ENCODE results near the gene SAMD14.

Gene SAMD14

DNA sequence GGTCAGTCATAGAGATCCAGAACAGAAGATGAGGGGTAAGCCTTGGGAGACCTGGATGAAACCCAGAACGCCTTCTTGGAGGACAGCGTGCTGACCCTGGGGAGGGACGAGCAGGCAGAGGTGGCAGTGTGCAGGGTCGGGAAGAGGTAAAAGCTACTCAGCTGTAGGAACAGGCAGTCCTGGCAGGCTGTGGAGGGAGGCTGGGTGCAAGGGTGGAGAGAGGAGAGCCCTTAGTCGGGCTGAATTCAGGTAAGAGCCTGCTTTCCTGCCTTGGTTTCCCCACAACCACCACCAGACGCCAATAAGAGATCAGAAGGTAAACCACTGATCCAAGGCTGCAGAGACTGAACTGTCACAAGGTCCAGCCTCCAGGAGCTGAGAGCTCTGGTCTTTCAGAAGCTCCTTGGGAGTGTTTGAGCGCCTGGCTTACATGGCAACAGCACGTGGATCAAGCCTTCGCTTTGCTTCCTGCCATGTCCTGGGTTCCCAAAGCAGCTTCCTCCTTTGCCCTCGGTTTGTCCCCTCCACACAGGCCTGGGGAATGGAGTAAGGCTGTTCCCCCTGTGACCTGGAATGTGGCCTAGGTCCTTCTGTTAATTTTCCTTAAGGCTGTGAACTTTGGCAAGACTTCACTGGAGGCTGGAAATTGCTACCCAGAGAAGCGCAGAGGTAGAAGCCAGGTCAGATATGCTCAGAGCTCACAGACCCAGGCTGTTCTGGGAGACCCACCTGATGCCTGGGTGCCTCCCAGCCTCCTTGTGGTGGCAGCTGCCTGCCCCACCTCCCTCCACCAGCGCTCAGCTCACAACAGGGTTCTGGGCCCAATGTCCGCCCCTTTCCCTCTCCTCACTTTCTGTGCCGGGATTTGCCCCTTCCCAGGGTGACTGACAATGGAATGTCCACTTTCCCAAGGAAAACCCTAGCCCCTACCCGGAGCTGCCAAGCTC, 38.7 kb downstream of the SAMD14 start:
- no peak for ATAC-seq
- TF ChIP-seq ZFP3 (CRISPR knock-in tag; IDR thresholded peaks at IDR 0.05), result no peak
- TF ChIP-seq, protein P1, sequence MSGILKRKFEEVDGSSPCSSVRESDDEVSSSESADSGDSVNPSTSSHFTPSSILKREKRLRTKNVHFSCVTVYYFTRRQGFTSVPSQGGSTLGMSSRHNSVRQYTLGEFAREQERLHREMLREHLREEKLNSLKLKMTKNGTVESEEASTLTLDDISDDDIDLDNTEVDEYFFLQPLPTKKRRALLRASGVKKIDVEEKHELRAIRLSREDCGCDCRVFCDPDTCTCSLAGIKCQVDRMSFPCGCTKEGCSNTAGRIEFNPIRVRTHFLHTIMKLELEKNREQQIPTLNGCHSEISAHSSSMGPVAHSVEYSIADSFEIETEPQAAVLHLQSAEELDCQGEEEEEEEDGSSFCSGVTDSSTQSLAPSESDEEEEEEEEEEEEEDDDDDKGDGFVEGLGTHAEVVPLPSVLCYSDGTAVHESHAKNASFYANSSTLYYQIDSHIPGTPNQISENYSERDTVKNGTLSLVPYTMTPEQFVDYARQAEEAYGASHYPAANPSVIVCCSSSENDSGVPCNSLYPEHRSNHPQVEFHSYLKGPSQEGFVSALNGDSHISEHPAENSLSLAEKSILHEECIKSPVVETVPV (CRISPR knock-in tag; IDR thresholded peaks at IDR 0.05), result no peak
- TF ChIP-seq ZNF8 (CRISPR knock-in tag; IDR thresholded peaks at IDR 0.05), result no peak
- no peak for TF ChIP-seq CSDC2 (CRISPR knock-in tag; IDR thresholded peaks at IDR 0.05)
- no peak for TF ChIP-seq TSHZ2 (CRISPR knock-in tag; IDR thresholded peaks at IDR 0.05)
- no peak for TF ChIP-seq TCF4 (CRISPR knock-in tag; IDR thresholded peaks at IDR 0.05; ENCODE audit: borderline replicate concordance)
- TF ChIP-seq OSR1 (CRISPR knock-in tag; IDR thresholded peaks at IDR 0.05), result no peak
- TF ChIP-seq GLIS3 (CRISPR knock-in tag; IDR thresholded peaks at IDR 0.05), result no peak
- TF ChIP-seq ARNTL (CRISPR knock-in tag; IDR thresholded peaks at IDR 0.05; ENCODE audit: borderline replicate concordance, low read depth), result no peak
- TF ChIP-seq, protein P2, sequence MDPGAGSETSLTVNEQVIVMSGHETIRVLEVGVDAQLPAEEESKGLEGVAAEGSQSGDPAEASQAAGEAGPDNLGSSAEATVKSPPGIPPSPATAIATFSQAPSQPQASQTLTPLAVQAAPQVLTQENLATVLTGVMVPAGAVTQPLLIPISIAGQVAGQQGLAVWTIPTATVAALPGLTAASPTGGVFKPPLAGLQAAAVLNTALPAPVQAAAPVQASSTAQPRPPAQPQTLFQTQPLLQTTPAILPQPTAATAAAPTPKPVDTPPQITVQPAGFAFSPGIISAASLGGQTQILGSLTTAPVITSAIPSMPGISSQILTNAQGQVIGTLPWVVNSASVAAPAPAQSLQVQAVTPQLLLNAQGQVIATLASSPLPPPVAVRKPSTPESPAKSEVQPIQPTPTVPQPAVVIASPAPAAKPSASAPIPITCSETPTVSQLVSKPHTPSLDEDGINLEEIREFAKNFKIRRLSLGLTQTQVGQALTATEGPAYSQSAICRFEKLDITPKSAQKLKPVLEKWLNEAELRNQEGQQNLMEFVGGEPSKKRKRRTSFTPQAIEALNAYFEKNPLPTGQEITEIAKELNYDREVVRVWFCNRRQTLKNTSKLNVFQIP (CRISPR knock-in tag; IDR thresholded peaks at IDR 0.05; ENCODE audit: borderline replicate concordance, low read depth), result no peak
- TF ChIP-seq BACH2 (CRISPR knock-in tag; IDR thresholded peaks at IDR 0.05; ENCODE audit: borderline replicate concordance), result no peak
- TF ChIP-seq PPARA (CRISPR knock-in tag; IDR thresholded peaks at IDR 0.05; ENCODE audit: borderline replicate concordance), result no peak
- no peak for TF ChIP-seq PATZ1 (CRISPR knock-in tag; IDR thresholded peaks at IDR 0.05; ENCODE audit: borderline replicate concordance)
- TF ChIP-seq SNAI2 (CRISPR knock-in tag; IDR thresholded peaks at IDR 0.05), result no peak
- no peak for TF ChIP-seq RARB (CRISPR knock-in tag; IDR thresholded peaks at IDR 0.05)
- no peak for TF ChIP-seq ZNF70 (CRISPR knock-in tag; IDR thresholded peaks at IDR 0.05)
- no peak for TF ChIP-seq ESRRG (CRISPR knock-in tag; IDR thresholded peaks at IDR 0.05)
- TF ChIP-seq TOX (CRISPR knock-in tag; IDR thresholded peaks at IDR 0.05; ENCODE audit: borderline replicate concordance), result no peak

- ATAC-seq, result no peak
- no peak for TF ChIP-seq ZC3H10 (CRISPR knock-in tag; IDR thresholded peaks at IDR 0.05)
- no peak for TF ChIP-seq GLIS3 (CRISPR knock-in tag; IDR thresholded peaks at IDR 0.05)
- TF ChIP-seq ESRRG (CRISPR knock-in tag; IDR thresholded peaks at IDR 0.05), result no peak
- no peak for TF ChIP-seq ZNF70 (CRISPR knock-in tag; IDR thresholded peaks at IDR 0.05)
- no peak for TF ChIP-seq BACH2 (CRISPR knock-in tag; IDR thresholded peaks at IDR 0.05; ENCODE audit: borderline replicate concordance)
- no peak for TF ChIP-seq TSHZ2 (CRISPR knock-in tag; IDR thresholded peaks at IDR 0.05)
- no peak for TF ChIP-seq CSDC2 (CRISPR knock-in tag; IDR thresholded peaks at IDR 0.05)
- TF ChIP-seq ISL1 (CRISPR knock-in tag; IDR thresholded peaks at IDR 0.05), result no peak
- no peak for TF ChIP-seq RARB (CRISPR knock-in tag; IDR thresholded peaks at IDR 0.05)
- TF ChIP-seq TCF4 (CRISPR knock-in tag; IDR thresholded peaks at IDR 0.05; ENCODE audit: borderline replicate concordance), result no peak
- TF ChIP-seq ZFP3 (CRISPR knock-in tag; IDR thresholded peaks at IDR 0.05), result no peak
- no peak for TF ChIP-seq ARNTL (CRISPR knock-in tag; IDR thresholded peaks at IDR 0.05; ENCODE audit: borderline replicate concordance, low read depth)
- TF ChIP-seq, protein P2 (CRISPR knock-in tag; IDR thresholded peaks at IDR 0.05; ENCODE audit: borderline replicate concordance, low read depth), result no peak
- TF ChIP-seq, protein P1 (CRISPR knock-in tag; IDR thresholded peaks at IDR 0.05), result no peak
- no peak for TF ChIP-seq ZNF8 (CRISPR knock-in tag; IDR thresholded peaks at IDR 0.05)
- no peak for TF ChIP-seq ZNF565 (CRISPR knock-in tag; conservative IDR thresholded peaks at IDR 0.05; ENCODE audit: low read depth)
Observed at GRCh38 chr17:50090071-50090470, 39.9 kb downstream of the SAMD14 start.
